Right renal cortex interstitium (tissue), 3 donors: ENCODE data around the gene TMCO1. TPM values are rescaled to one million over a fixed set of nuclear protein-coding genes. Genes with fewer than 3 reads are reported as not detected.
"Not testable (repeated sequence)": the region's sequence is repeated elsewhere in the genome, so short reads cannot be mapped to it uniquely, and the experiment has no call there.

Experiments used
- DNase-seq, 3 donors: peaks; one replicate each; pipeline ENCODE4 v3.0.0-alpha.2; 2013; ENCODE audit warnings: low read depth in 3 of 3, low spot score in 2 of 3
- polyA plus RNA-seq, 3 donors: library from polyadenylated mRNA; unstranded; fragments of 120-200 nt; gene quantifications; one replicate each; pipeline ENCODE4 v1.2.1, GENCODE V29; 2013; ENCODE audit not compliant: insufficient read length in 3 of 3

The TMCO1 gene
- polyA plus RNA-seq, 3 donors = 192 to 202 (median 194) TPM

DNA sequence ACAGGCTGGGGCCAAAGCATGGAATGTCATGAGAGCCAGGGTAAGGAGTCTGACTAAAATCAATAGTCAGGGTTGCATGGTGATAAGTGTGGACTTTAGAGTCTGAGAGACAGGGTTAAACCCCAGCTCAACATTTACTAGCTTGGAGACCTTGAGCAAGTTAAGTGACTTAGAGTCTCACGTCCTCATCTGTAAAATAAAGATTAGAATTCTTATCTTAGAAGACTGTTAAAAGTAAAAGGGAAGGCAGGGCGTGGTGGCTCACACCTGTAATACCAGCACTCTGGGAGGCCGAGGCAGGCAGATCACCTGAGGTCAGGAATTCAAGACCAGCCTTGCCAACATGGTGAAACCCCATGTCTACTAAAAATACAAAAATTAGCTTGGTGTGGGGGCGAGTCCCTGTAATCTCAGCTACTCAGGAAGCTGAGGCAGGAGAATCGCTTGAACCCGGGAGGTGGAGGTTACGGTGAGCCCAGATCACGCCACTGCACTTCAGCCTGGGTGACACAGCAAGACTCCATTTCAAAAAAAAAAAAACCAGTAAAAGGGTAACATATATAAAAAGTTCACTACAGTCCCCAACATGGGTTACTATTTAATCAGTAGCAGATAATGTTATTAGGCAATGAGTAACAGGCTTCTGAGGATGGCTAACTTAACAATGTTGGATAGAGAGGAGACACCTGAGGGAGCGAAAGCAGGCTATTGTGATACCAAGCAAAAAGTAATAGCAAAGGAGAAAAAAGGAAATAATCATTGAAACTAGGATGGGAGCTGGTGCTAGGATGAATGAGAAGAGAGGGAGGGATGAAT lies 20.8 kb downstream of the TMCO1 start:
- DNase-seq = no peak

DNA sequence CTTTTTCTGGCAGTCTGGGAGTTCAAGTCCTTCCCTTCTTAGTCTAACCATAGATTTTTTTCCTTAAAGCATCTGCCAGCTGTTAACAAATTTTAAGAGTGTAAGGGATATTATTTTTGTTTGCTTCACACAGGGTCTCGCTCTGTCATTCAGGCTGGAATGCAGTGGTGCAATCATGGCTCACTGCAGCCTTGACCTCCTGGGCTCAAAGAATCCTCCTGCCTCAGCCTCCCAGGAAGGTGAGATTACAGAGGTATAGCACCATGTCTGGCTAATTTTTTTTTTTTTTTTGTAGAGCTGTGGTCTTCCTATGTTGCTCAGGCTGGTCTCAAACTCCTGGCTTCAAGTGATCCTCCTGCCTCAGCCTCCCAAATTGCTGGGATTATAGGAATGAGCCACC lies 23.8 kb downstream of the TMCO1 start:
- DNase-seq = not testable (repeated sequence)

DNA sequence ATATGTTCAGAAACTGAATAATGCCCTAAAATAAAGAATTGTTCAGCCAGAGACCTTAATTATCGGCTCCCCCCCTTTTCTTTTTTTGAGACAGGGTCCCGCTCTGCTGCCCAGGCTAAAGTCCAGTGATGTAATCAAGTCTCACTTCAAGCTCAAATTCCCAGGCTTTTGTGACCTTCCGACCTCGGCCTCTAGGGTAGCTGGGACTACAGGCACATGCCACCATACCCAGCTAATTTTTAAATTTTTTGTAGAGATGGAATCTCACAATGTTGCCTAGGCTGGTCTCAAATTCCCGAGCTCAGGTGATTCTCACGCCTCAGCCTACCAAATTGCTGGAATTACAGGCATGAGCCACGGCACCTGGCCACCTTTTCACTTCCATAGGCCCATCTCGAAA lies 26.5 kb downstream of the TMCO1 start:
- no peak for DNase-seq

DNA sequence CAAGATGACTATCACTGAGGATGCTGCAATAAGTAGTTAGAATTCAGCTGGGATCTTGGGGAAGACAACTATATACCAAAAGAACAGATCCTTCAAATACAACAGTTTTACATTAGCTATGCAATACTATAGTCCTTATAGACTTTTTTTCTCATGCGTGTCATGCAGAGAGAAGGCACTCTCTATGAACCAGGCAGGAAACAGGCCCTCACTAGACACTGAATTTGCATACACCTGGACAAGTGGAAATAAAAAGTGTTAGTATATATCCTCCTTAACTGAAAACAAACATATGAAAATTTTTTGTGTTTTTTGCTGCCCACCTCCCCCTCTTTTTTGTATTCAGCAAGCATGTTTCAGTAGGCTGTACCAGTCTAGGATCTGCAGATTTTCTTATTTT lies 29.9 kb downstream of the TMCO1 start:
- no peak for DNase-seq

DNA sequence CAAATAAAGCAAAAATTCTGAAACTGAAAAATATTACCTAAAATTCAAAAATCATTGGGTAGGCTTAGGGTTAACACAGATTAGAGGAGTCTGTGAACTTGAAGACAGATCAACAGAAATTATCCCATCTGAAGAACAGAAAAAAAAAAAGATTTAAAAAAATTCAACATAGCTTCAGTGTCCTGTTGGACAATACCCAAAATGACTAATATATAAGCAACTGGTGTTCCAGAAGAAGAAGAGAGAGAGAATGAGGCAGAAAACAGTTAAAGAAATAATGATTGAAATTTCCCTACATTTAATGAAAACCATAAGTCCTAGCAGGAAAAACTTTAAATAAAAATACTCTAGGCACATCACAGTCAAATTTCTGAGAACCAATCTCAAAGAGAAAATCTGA lies 31.5 kb downstream of the TMCO1 start:
- no peak for DNase-seq

DNA sequence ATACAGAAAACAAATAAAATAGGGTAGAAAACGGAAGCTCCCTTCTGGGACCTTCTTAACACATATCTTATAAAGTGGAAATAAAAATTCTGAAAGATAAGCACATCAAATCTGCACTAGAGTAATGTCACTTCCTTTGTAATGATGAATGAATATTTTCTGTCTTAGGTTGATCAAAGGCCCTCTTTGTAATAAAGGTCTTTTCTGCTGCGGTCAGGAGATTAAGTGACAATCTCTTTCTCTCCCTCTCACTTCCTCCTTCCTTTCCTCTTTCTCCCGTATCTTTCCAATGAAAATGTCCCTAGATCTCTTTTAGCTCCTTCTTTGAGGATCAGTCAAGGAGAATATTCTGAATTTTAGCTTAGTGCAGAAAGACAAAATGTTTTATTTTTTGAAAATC lies 33.8 kb downstream of the TMCO1 start:
- no peak for DNase-seq

DNA sequence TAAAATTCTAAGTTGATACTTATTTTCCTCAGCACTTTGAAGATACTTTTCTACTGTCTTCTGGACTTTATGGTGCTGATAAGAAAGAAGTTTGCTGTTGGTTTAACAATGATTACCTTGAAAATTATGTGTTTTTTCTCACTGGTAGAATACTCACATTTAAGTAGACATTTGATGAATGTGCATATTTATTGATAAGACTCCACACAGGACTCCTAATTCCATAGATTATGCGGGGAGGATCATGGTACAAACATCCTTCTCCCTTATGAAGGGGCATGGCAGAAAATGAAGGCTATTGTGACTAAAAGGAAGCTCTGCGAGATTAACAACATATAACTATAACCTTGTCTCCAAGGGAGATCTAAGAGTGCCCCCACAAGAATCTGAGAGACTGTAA lies 41.8 kb downstream of the TMCO1 start:
- no peak for DNase-seq

DNA sequence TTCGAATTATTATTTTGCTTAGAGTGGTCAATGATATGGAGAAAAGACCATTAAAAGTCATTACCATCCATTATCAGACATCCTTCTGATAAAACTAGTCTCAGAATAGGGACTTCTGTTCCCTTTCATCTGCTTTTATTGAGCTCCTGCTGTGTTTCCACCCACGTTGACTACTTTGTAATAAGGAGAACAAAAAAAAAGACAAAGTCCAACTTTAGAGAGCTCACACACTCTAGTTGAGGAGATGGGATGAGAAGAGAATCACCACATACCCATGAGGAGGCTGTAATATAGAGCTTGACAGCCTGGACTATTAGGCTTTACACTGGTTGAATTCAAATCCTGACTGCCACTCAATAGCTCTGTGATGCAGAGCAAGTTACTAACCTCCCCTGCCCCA lies 42.5 kb downstream of the TMCO1 start:
- no peak for DNase-seq

DNA sequence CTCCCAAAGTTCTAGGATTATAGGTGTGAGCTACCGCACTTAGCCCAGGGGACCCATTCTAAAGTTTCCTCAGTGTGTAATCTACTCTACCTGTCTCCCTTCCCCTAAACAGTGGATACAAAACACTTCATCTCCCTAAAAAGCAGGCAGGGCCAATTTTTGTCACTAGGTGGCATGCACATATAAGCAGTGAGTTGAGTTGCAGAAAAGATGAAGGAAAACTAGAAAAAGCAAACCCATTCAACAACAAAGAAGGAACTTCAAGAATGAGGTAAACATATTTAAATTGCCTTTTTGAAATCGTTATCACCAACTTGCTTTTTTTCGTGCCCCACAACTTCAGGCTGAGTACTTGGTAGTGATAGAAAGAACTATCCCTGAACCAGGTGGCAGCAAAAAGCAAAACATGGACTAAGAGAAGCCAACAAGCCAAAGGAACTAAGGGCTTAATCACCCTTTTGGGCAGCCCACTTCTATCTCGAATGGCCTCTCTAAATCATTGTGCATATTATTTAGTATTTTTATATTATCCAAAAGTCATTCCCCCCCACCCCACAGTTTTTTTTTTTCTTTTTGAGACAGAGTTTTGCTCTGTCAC lies 50.7 kb downstream of the TMCO1 start:
- DNase-seq = peak in 2 of 3 donors; percentile 33 to 49

DNA sequence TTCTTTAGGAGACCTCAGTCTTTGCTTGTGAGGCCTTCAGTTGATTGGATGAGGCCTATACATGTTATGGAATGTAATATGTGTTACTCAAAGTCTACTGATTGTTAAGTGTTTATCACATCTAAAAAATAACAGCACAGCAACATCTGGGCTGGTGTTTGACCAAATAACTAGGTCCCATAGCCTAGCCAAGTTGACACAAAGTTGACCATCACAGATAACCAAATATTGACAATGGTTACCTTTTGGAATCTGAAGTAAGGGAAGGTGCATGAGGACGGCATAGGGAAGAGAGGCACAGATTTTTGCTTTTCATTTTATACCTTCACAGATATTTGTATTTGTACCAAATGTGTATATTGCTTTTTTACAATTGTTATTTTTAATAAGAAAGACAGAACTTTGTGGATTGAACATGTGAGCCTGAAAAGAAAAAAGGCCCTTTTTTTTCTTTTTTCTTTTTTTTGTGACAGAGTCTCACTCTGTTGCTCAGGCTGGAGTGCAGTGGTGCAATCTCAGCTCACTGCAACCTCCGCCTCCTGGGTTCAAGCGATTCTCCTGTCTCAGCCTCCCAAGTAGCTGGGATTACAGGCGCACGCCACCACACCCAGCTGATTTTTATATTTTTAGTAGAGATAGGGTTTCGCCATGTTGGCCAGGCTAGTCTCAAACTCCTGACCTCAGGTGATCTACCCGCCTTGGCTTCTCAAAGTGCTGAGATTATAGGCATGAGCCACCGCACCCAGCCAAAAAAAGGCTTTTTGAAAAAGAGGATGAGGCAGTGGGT lies 52.2 kb downstream of the TMCO1 start:
- DNase-seq = not testable (repeated sequence)

DNA sequence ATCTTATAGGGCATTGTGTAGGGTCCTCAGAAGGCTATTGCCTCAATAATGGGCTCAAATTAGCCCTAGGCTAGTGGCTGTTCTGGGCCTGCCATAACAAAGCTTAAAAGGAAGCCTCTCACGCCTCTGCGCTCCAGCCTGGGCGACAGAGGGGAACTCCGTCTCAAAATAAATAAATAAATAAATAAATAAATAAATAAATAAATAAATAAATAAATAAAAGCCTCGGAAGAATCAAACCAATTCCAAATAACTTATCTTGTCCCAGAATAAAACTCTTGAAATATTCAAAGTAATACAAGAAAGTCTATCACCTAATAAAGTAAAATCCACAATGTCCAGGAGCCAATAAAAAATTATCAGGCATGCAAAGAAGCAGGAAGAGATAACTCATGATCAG lies 55.9 kb downstream of the TMCO1 start:
- DNase-seq = no peak

DNA sequence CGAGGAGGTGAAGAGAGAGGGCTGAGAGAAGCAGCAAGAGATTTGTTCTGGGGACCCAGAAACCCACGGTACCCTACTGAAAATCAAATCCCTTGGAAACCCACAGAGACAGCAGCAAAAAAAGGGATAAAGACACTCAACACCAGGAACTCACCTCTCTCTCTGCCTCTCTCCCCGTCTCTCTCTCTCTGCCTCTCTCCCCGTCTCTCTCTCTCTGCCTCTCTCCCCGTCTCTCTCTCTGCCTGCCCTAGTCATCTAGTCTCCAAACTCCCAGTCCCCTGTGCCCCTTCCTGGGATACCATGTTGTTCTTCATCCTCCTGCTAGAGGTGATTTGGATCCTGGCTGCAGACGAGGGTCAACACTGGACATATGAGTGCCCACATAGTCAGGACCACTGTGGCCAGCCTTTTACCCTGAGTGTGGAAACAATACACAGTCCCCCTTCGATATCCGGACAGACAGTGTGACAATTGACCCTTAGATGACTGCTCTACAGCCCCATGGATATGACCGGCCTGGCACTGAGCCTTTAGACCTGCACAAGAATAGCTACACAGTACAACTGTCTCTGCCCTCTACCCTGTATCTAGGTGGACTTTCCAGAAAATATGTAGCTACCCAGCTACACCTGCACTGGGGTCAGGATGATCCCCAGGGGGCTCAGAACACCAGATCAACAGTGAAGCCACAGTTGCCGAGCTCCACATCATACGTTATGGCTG lies 60.5 kb downstream of the TMCO1 start:
- DNase-seq = no peak

DNA sequence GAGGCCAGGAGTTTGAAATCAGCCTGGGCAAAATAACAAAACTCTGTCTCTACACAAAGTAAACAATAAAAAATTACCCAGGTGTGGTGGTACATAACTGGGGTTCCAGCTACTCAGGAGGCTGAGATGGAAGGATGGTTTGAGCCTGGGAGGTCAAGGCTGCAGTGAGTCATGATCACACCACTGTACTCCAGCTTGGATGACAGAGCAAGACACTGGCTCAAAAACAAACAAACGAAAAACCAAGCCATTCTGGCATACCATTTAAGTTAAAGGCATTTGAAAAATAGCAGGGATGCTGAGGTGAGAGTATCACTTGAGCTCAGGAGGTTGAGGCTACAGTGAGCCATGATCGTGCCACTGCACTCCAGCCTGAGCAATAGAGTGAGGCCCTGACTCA lies 65.0 kb downstream of the TMCO1 start:
- no peak for DNase-seq

DNA sequence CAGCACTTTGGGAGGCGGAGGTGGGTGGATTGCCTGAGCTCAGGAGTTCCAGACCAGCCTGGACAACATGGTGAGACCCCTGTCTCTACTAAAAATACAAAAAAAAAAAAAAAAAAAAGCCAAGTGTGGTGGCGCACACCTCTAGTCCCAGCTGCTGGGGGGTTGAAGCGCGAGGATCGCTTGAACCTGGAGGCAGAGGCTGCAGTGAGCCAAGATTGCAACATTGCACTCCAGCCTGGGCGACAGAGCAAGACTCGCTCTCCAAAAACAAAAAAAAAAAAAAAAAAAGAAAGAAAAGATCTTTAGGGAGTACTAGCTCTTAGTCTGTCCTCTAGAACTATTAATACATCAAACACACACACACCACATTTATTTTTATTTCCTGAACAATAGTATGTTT lies 66.7 kb downstream of the TMCO1 start:
- DNase-seq = not testable (repeated sequence)

DNA sequence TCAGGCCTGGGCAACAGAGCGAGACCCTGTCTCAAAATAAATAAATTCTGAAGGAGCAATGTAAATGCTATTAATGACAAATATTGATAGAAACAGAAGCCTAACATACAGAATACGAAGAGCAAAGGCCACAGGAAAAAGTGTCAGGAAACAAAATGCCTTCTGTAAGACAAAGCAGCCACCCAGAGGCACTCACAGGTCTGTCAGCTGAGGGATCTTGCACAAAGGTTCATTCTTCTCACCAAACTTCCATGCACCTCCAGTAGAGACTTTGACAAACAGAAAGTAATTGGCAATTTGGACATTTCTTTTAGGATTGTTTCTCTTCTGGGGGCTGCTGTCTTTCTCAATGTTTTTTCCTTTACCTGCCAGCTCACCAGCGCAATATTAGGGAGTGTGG lies 69.1 kb downstream of the TMCO1 start:
- DNase-seq = no peak

DNA sequence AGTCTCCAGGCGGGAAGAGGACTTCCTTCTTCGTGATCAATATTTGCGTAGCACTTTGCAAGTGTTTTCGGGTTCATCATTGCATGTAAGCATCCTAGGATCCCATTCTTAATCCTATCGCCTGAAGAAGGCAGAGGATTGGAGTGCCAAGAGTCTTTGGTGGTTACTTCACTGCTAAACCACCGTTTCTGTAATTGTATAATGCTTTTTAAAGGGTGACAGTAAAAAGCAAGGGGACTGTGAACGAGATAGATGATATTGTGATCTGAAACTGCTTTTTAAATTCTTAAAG lies 70.0 kb downstream of the TMCO1 start:
- DNase-seq = peak in 2 of 3 donors; percentile 25 to 54

DNA sequence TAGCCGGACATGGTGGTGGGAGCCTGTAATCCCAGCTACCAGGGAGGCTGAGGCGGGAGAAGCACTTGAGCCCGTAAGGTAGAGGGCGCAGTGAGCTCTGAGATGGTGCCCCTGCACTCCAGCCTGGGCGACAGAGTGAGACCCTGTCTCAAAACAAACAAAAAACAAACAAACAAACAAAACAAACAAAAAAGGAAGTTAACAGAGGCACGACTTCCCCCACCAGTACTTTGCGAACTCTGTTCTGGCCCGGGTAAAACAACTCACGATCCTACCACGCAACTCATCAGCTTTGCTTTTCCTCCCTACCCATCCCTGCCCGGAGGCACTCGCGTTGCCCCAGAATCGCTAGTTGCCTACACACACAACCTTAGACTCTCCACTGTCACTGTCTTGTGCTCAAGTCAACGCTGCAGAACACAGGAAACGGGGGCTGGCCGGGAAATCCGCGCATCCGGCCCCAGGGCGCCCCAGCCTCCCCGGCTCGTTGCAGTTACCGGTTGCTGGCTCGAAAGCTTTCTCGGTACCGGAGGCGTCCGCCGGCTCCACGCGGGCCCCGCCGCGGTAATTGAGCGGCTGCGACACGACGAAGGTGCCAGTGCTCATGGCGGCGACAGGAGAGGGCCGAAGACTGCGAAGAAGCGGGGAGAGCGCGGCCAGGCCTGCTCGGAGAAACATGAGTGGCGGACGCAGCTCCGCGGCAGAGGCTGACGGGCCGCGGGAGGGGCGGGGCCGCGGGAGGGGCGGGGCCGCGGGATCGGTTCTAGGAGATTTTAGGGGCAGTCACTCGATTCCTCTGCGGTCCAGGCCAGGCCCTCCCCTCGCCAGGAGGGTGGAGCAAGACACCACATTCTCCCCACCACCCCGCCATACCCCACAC lies 70.5 kb downstream of the TMCO1 start, which contains the start of gene ALDH9A1:
TSS of gene ALDH9A1 (minus strand) at position 682 of the 880 bp plus-strand sequence. CDS start at position 678, 4 bp downstream.
- peak; percentile 47 to 59 (median 59) for DNase-seq

DNA sequence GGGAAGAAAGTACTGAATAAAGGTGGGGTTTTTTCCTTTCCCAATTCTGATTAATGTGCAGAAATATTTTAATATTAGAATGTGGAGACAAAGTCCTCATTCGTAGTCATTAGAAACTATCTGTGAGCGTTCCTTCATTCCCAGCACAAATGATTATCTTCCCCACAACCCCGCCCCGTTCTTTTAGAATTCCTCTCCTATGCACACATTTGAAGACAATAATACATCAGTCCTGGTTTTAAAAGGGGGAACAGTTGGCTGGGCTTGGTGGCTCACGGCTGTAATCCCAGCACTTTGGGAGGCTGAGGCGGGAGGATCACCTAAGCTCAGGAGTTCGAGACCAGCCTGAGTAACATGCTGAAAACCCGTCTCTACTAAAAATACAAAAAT lies 71.2 kb downstream of the TMCO1 start:
- no peak for DNase-seq

DNA sequence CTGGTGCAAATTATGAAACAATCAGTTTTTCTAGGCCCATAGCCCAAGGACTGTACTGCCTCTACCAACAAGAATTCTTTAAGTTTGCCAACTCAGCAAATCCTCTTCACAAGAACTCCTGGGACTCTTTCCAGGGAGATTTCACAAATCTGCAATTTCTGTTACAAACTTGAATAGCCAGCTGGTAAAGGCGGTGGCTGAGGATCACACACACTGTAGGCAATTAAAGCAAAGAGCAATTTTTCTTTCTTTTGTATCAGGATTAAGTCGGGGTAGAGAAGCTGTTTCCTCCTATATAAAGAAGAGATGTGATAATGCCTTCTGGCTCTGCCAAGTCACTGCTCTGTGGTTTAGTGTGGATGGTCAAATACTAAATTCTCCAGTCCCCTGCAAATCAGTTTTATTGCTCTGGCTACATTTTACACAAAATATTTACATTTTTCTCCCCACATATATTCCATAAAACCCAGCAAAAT lies 72.0 kb downstream of the TMCO1 start:
- no peak for DNase-seq

DNA sequence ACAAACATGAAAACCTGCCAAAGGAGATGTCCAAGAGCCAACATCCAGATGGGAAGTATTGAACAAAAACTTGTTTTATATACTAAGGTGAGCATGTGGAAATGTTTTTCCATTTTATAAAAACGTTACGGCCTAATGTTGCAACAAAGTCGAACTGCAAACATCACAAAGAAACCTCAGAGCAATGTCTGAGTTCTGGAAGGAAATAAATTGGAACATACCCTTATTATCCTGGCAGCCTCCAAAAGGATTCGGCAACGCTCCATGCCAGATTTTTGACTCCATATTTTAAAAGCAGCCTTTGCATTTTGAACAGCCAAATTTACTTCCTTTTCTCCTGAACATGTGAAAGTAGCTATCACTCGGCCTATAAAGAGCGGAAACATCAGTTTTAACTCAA lies 73.6 kb downstream of the TMCO1 start:
- DNase-seq = no peak
